CD4-positive, alpha-beta T cell treated with Interleukin-4 for 1 hour (primary cell): ENCODE data around the gene IL1RAPL1.

Experiments used
- DNase-seq, 2 donors: peaks; one replicate each; pipeline ENCODE4 v3.0.0-alpha.2; 2020 to 2022

IL1RAPL1 gene

GRCh38 chrX:29143356-29143755, 556.1 kb downstream of the IL1RAPL1 start:
- no peak for DNase-seq

DNA sequence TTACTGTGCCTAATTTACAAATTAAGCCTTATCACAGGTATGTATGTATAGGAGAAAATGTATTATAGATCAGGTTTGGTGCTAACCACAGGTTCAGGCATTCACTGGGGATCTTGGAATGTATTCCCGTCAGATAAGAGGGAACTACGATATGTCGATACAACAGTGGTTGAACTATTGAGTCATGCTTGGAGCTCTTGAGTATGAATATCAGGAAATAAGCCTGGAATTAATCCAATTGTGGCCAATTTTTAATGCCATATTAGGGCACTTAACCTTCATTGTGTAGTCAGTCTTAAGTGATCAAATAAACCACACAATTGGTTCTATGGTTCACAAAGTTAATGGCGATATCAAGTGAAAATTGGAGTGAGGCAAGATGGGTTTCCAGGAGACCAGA, 556.5 kb downstream of the IL1RAPL1 start:
- no peak for DNase-seq

DNA sequence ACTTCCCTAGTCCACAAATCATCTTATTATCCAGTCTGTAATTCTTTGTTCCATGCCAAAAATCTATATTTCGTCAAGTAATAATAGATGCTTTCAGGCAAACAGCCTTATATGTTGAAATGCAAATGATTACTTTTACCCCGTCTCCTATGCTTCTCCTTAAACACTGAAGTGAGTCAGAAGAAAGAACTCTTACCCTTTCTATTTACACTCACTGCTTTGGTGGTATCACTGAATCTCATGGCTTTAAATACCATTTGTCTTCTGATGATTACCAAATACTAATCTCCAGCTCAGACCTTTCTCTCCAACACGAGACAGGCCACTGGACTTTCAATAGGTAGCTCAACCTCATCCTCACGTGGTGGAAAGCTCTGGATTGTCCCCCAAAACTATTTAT, 558.1 kb downstream of the IL1RAPL1 start:
- DNase-seq = no peak

- DNase-seq = no peak
Observed at GRCh38 chrX:29148511-29148910, 561.3 kb downstream of the IL1RAPL1 start.

DNA sequence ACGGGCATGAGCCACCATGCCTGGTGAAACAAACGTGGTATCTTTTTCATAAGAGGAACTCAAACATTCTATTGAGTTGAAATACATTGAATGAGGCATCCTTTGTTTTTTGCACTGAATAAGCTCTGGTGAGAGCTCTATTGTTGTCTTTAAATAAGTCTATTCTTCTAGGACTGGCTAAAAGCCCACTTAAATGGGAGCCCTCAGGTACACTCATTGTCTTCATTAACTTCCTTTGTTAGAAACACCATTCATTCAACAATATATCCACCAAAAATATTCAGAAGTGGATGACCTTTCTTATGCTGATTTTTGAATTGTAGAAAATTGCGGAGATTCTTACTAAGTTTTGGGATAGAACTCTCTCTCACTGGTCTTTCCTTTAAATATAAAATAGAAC, 568.0 kb downstream of the IL1RAPL1 start:
- no peak for DNase-seq

GRCh38 chrX:29172880-29173279, 585.6 kb downstream of the IL1RAPL1 start:
- DNase-seq = no peak

DNA sequence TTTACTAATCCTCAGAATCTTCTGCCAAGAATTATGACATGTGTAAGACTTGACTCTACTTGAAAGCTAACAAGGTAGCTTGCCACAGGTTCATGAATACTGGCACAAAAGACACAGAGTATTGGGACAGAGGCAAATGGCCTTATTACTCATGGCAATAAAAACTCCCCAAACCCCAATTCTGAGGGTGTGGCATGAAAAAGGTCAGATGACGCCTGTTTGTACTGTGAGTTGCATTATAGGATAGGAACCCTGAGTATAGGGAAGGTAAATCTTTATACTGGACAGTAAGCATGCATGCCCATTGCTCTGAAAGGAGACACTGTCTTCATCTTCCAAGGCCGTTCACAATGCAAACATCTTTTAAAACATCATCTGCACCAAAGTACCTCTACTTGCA, 600.0 kb downstream of the IL1RAPL1 start:
- DNase-seq = no peak

DNA sequence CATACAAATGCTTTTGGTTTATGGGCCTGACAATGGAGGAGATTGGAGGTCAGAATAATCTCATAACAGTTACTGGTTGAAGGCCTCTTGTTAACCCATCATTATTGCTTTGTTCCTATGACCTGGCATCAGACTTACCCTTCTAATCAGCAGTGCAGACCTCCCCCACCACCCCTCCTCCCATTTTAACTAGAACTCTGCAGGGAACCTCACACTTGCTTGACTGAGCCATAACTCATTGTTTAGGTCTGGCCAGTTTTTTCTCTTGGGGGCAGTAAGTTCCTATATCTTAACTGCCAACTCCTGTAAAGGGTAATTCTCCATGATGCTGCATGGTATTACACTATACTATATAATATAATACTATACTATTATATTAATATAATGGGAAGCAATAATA, 609.3 kb downstream of the IL1RAPL1 start:
- DNase-seq = no peak

DNA sequence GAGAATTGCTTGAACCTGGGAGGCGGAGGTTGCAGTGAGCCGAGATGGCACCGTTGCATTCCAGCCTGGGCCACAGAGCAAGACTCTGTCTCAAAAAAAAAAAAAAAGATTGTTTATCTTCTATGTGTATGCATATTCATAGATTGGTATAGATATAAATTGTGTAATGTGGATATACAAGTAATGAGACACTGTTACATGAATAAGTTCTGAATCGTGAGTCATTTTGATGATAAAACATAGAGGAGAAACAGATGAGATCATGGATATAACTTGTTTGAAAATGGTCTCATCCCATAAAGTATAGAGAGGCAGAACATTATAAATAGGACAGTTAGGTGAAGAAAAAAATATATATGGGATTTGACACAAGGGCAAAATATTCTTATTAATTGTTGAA, 628.0 kb downstream of the IL1RAPL1 start:
- no peak for DNase-seq

DNA sequence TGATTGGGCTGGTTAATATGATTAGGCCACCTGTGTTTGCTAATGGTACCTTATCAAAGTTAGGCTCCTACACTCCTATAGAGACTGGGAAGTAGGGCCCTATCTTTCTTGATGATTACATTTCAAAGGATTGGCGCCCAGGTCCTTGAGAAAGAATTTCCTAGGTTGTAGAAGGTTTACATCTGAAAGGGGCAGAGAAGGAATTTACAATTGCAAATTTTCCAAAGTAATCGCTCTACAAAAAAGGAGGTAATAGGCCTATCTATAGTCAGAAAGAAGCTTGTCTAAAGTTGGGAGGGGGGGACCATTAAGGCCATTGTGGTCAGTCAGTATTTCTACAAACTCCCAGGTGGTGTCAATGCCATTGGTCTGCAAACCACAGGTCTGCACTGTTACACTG, 638.4 kb downstream of the IL1RAPL1 start:
- no peak for DNase-seq

- no peak for DNase-seq
Observed at GRCh38 chrX:29229802-29230201, 642.6 kb downstream of the IL1RAPL1 start.

- no peak for DNase-seq
Observed at GRCh38 chrX:29231800-29232199, 644.6 kb downstream of the IL1RAPL1 start.

DNA sequence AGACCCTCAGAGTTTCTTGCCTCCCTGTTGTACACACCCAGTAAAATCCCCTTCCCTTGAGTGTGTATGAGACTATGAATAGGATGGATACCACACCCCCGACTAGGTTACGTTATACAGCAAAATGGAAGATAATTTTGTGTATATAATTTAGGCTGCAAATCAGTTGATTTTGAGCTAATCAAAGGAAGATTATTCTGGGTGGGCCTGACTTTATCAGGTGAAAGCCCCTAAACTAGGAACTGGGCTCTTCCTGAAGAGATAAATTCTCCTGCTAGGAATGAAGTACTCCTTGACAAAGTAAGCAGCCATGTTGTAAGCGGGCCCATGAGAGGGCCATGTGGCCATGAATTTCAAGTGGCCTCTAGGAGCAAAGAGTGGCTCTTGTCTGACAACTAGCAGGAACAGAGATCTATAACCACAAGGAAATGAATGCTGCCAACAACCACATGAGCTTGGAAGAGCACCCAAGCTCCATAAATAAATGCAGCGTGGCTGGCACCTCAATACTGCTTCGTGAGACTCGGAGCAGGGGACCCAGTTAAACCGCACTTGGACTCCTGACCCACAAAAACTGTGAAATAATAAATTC, 646.4 kb downstream of the IL1RAPL1 start:
- no peak for DNase-seq

DNA sequence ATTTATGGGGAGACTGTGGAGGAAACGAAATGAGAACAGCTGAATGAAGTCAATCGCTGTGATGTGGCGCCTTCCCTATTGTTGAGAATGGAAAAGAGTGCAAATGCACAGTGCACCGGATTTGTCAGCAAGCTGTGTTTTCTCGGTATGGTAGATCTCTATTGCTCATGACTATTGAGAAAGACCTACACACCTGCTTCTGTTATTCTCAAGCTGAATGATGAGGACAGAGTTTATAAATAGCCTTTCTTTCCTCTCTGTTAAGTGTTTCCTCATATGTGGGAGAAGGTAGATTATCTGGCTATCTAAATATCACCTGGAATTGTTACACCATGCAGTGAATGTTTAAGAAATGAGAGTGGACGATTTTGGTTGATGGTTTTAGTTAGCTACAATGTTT, 650.7 kb downstream of the IL1RAPL1 start:
- no peak for DNase-seq

DNA sequence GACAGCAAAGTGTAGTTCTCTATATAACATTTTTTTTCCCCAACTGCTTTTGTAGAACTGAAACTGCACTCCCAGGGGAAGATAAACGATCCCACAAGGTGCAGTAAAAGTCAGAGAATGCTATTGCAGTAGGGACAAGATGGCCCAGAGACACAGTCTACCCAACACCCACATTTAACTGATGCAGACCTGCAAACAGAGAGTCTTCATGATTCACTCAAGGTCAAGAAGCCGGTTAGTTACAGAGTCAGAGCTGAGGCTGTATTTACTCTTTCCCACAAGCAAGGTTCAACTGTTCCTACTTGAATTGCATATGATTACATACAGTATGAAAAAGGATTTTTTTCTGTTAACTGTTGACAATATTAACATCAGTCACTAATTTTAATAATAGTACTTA, 654.6 kb downstream of the IL1RAPL1 start:
- DNase-seq = no peak

- DNase-seq = no peak
Observed at GRCh38 chrX:29242856-29243255, 655.6 kb downstream of the IL1RAPL1 start.

GRCh38 chrX:29243942-29244341, 656.7 kb downstream of the IL1RAPL1 start:
- DNase-seq = no peak

- DNase-seq = no peak
Observed at GRCh38 chrX:29254515-29254914, 667.3 kb downstream of the IL1RAPL1 start.

- no peak for DNase-seq
Observed at GRCh38 chrX:29257521-29257920, 670.3 kb downstream of the IL1RAPL1 start.

GRCh38 chrX:29269390-29269789, 682.1 kb downstream of the IL1RAPL1 start:
- no peak for DNase-seq

GRCh38 chrX:29274517-29274916, 687.3 kb downstream of the IL1RAPL1 start:
- no peak for DNase-seq

DNA sequence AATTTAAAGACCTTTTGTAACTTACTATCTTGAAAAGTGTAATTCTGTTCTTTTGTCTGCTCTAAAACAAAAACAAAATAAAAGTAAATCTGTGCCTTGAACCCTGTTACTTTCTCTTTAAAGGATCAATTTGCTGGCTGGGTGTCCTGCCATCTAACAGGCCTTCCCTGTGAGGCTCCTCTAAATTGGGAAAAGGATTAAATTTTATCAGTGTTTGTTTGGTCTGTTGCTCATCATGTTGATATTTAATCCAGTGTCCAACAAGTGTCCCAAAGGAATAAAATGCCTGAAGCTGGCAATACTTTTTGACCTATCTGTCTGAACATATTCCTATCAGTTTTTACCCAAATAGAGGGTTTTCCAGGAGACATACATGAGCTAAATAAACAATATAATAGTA, 688.7 kb downstream of the IL1RAPL1 start:
- DNase-seq = no peak

- DNase-seq = no peak
Observed at GRCh38 chrX:29281078-29281742, 694.0 kb downstream of the IL1RAPL1 start.

- no peak for DNase-seq
Observed at GRCh38 chrX:29285664-29286063, 698.4 kb downstream of the IL1RAPL1 start.
